NCI-H1694 (cell line): Measurements from ENCODE around the gene LIME1.

ENCODE experiments used
- DNase-seq: peaks from one replicate; lab custom pipeline; 2025; lab: John Stamatoyannopoulos, UW

The LIME1 gene

GRCh38 chr20:63735859-63736718, at the start of gene LIME1:
LIME1 (plus strand) TSS chr20:63736664; CDS start chr20:63737550, 886 bp downstream.
- no peak for DNase-seq

- DNase-seq = no peak
Observed at GRCh38 chr20:63687419-63688178, 48.9 kb upstream of the LIME1 start.

- DNase-seq = no peak
Observed at GRCh38 chr20:63688228-63689045, 48.0 kb upstream of the LIME1 start.

GRCh38 chr20:63689046-63690002, 47.1 kb upstream of the LIME1 start:
- no peak for DNase-seq

GRCh38 chr20:63690003-63690897, 46.2 kb upstream of the LIME1 start:
- no peak for DNase-seq

GRCh38 chr20:63690898-63691710, 45.4 kb upstream of the LIME1 start:
- no peak for DNase-seq

- DNase-seq = no peak
Observed at GRCh38 chr20:63691711-63692435, 44.6 kb upstream of the LIME1 start.

GRCh38 chr20:63692436-63693082, 43.9 kb upstream of the LIME1 start:
- no peak for DNase-seq

- DNase-seq = no peak
Observed at GRCh38 chr20:63693083-63693732, 43.3 kb upstream of the LIME1 start.

- no peak for DNase-seq
Observed at GRCh38 chr20:63693733-63694583, 42.5 kb upstream of the LIME1 start.

GRCh38 chr20:63694584-63695423, 41.7 kb upstream of the LIME1 start:
- DNase-seq = no peak

- DNase-seq = no peak
Observed at GRCh38 chr20:63695424-63696305, 40.8 kb upstream of the LIME1 start.

- no peak for DNase-seq
Observed at GRCh38 chr20:63696306-63696627, 40.2 kb upstream of the LIME1 start.

GRCh38 chr20:63696628-63697356, 39.7 kb upstream of the LIME1 start, which contains the start of gene TNFRSF6B:
TNFRSF6B (plus strand) TSS chr20:63696652; CDS start chr20:63696768, 116 bp downstream.
- no peak for DNase-seq
